LHCN-M2 (cell line): Measurements from ENCODE around the gene SPOPL. TPM values are rescaled to one million over a fixed set of nuclear protein-coding genes. Genes with fewer than 3 reads are reported as not detected.
"Not testable (repeated sequence)": the region's sequence is repeated elsewhere in the genome, so short reads cannot be mapped to it uniquely, and the experiment has no call there.

Experiments
- DNase-seq: peaks from one replicate; pipeline ENCODE4 v3.0.0-alpha.2; 2012; ENCODE audit warnings: low read depth
- polyA plus RNA-seq: library from polyadenylated mRNA; unstranded; fragments of >200 nt; gene quantifications from one replicate; pipeline ENCODE4 v1.2.1, GENCODE V29; 2012; ENCODE audit warnings: missing spikeins
- total RNA-seq: library from RNA; depleted of rRNA; stranded (reverse); fragments of >200 nt; gene quantifications from 2 replicates; pipeline ENCODE4 v1.2.3, GENCODE V29; 2014; rRNA removed

Gene SPOPL
- 9.6 and 14.7 TPM in 2 replicates for total RNA-seq
- polyA plus RNA-seq = 2.8 TPM

DNA sequence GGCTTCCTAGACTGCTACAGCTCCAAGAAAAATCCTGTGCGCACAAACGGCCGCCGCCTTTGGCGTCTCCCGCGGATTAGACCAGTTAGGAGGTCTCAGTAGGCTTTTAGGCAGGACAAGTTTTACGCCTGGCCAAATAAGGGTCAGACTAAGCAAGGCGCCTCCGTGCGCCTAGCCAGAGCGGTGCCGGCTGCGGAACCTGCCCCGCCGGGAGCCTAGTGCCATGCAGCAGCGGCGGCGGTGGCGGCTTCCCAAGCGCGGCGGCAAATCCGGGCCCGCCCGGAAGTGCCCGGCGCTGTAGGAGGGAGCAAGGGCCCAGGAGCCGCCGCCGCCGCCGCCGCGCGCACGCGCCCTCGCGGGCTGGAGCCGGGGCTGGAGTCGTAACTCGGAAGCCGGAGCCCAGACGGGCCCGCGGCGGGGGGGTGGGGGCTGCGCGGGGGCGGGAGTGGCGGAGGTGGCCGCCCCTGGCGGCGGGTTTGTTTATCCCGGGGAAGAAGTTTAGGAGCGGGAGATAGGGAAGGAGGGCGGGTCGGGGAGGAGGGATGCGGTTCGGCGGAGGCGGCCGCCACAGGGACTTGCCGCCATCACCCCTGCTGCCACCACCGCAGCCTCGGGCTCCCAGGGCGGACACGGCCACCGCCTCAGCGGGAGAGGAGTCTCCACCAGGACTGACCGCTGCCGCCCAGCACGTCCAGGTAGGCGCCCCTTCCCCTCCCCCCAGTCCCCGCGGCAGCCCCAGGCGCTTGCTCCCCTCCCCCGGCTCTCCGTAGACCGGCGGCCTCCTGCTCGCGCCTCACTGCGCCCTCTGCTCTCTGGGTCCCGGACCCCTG is at the start of gene SPOPL:
TSS of gene SPOPL (plus strand) at position 346 of the 830 bp plus-strand sequence. CDS start 48,447 bp downstream, outside the sequence.
- peak; percentile 85 for DNase-seq

- DNase-seq = no peak
These were observed 49.2 kb upstream of the SPOPL start for GRCh38 chr2:138452324-138452723.

- DNase-seq = no peak
These were observed 47.8 kb upstream of the SPOPL start for GRCh38 chr2:138453815-138454214.

GRCh38 chr2:138454761-138455160 is 46.8 kb upstream of the SPOPL start:
- DNase-seq = no peak

DNA sequence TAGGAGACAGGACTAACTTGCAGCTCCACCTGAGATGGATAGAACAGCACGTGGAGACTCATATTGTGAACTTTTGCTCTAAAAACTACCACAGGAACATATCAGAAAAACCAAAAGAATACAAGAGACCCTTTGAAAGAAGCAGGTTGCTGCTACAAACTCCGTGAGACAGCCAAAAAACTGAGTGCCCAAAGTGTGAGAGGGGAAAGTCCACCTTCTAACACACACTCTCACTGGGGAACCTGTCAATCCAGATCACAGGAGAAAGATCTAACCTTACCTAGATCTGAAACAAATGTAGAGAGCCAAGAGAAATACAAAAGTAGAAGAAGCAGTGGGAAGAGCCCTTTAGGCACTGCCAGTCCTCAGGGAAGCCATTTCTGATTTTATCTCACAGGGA is 46.3 kb upstream of the SPOPL start:
- DNase-seq = no peak

DNA sequence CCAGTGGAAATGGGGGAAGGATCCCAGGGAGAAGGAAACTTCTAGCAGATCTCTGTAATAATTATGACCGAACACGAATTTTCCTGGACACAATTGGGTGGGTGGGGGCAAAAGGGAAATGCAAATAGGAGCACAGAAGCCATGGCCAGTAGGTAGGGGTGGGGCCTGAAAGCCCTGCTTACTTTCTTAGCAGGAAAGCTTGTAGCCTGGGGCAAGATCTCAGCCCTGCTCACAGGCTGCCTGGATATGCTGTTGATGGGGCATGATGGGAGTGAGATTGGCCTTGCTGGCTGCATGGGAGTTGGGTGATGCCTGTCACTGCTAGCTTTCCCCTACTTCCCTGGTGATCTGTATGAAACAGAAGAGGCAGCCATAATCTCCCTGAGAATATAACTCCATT is 45.9 kb upstream of the SPOPL start:
- DNase-seq = no peak

- DNase-seq = not testable (repeated sequence)
These were observed 38.9 kb upstream of the SPOPL start for GRCh38 chr2:138462689-138463088.

DNA sequence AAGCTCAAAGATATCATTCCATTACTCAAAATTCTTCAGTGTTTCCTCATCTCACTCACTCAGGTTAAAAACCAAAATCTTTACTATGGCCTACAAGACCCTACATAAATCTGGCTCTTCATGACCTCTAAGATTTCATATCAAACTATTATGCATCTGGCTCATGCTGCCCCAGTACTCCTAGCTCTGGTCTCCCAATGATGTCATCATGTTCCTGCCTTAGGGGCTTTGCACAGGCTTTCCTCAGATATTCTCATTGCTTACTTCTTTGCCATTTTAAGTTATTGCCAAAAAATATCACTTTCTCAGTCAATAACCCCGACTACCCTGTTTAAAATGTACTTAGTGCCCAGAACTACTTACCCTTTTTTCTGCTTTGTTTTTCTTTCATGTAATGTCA is 33.0 kb upstream of the SPOPL start:
- DNase-seq = no peak

DNA sequence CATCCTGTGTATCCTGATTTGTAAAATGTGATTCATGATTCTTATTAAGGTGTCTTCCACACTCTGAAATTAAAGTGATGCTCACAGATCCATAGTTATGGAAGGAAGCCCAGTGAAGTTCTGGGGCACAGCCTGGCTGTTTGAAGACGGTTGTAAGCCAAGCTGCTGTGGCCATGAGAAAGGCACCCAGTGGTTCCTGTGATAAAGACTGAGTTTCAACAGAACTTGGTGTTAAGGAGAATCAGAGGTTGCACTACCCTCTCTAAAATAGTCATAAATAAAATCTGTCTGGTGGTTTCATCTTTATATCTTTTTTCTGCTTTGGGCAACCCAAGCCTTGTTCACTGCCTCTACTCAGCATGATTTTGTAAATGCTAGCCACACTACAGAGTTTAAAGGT is 32.2 kb upstream of the SPOPL start:
- no peak for DNase-seq

GRCh38 chr2:138470941-138471340 is 30.6 kb upstream of the SPOPL start:
- no peak for DNase-seq

- no peak for DNase-seq
These were observed 27.3 kb upstream of the SPOPL start for GRCh38 chr2:138474100-138474825.

DNA sequence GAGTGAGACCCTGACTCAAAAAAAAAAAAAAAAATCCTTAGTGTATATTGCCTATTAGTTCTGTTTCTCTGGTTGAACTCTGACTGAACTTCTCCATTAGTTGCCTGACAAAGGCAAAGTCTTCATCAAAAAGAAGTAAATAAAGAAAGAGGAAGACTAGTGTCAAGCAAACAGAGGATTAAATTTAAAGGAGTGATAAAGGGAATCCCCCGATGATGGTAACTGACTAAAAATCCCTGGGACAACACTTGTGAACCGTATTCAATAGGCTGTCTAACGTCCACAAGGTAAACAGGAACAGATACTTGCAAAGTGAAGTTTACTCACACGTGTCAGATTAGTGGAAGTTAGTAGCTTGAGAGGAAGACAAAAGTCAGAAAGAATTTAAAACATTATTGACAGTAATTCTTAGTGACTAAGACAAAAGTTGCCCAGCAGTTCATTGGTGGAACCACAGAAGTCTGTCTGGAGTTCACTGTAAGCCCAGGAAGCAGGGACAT is 26.2 kb upstream of the SPOPL start:
- DNase-seq = no peak

DNA sequence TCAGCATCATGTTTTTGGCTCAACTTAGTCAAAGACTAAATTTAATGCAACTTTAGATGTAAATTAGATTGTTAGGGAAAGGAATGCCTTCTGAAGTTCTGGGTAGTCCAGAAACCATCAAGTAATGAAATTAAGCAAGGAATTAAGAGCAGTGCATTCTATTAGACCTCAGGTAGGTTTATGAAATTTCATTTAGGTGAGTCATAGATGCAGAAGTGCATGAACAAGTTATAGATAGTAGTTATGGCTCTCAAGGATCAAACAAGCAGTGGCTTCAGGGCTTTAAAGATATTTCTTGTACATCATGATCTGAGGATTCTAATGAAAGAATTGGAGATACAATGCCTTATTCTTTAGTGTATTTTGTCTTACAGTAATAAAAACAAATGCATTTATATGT is 25.4 kb upstream of the SPOPL start:
- DNase-seq = no peak

GRCh38 chr2:138476940-138477339 is 24.6 kb upstream of the SPOPL start:
- DNase-seq = no peak

GRCh38 chr2:138482796-138483195 is 18.8 kb upstream of the SPOPL start:
- DNase-seq = not testable (repeated sequence)

DNA sequence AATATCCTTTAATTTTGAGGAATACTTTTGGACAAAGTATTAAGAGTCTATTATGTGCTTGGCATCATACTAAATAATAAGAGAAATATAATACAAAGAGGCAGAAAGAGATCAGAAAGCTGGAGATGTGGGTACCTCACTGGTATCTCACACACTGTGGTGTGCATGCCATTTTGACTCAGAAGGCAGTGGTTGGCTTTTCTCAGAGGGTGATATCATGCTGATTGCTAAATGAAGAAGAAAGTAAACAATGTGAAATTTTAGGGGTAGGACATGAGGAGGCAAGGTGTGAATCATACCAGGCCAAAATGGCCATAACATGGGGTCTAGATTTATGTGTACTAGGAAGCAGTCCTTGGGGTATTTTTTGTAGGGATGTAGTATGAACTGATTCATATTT is 16.6 kb upstream of the SPOPL start:
- peak; percentile 13 for DNase-seq

GRCh38 chr2:138486363-138487198 is 15.0 kb upstream of the SPOPL start:
- DNase-seq = peak; percentile 5

GRCh38 chr2:138490673-138491494 is 10.7 kb upstream of the SPOPL start:
- no peak for DNase-seq

DNA sequence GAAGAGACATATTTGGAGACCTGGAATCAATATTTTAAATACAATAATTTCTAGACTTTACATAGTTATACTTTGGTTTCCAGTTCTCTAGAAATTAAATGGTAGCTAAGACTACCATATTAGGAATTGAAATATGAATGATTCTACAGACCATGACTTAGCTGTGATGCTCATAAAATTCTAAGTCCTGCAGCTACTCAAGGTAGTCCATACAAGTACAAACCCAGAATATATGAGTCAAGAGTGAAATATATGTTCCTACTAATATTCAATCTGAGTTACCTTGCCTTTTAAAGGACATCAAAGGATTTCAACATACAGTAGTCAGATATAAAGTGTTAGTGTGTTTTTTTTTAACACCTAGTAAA is 10.1 kb upstream of the SPOPL start:
- DNase-seq = no peak

GRCh38 chr2:138492160-138492559 is 9.4 kb upstream of the SPOPL start:
- no peak for DNase-seq

DNA sequence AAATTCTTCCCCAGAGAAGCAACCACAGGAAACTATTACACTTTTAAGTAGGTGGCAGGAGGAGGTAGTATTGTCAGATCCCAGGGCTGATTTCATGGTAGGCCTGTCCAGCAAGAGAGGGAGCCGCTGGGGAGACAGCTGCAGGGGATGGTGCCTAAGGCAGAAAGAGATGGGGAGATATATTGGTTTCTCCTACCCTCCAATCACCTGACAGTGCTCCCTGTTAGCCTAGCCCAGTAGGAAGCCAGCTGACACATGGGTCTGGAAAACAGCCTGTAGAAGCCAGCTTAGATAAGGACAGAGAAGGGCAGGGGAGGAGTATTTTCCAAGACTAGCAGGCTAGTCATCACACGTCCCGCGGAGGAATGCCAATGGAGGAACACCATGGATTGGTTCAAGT is 8.2 kb upstream of the SPOPL start:
- no peak for DNase-seq
